Upper lobe of right lung (tissue), 1 donor: ENCODE measurements around the gene DUS2. TPM values are rescaled to one million over a fixed set of nuclear protein-coding genes. Genes with fewer than 3 reads are reported as not detected.

Experiments
- ATAC-seq: fragments of 200-7000 bp; cut with Tn5 transposase; one replicate; pipeline ENCODE4 v1.9.1; 2020; ENCODE audit warnings: mild to moderate bottlenecking, moderate library complexity
- DNase-seq: peaks from one replicate; pipeline ENCODE4 v3.0.0-alpha.2; 2020
- H3K27ac ChIP-seq: fragments of 200-600 bp; one replicate; pipeline ENCODE4 v1.8.0; 2022
- H3K27me3 ChIP-seq: fragments of 200-600 bp; one replicate; pipeline ENCODE4 v1.8.0; 2022; ENCODE audit warnings: mild to moderate bottlenecking
- H3K36me3 ChIP-seq: fragments of 200-600 bp; one replicate; pipeline ENCODE4 v1.8.0; 2022
- H3K4me1 ChIP-seq: fragments of 200-600 bp; one replicate; pipeline ENCODE4 v1.8.0; 2022
- H3K4me3 ChIP-seq: fragments of 200-600 bp; one replicate; pipeline ENCODE4 v1.8.0; 2022; ENCODE audit warnings: mild to moderate bottlenecking
- H3K9me3 ChIP-seq: fragments of 200-600 bp; one replicate; pipeline ENCODE4 v1.8.0; 2022
- intact Hi-C: fragments of 100-400 bp; cut with DNase I; formaldehyde crosslinking; loops from one replicate; pipeline ENCODE4 v1.11.0; 2022
- total RNA-seq: library from RNA; stranded (reverse); fragmentation: NEBNext Ultra II Directional; extraction: Animal tissue kit (Norgen Biotek cat#: 25700); gene quantifications from one replicate; pipeline ENCODE4 v1.2.1, GENCODE V29; 2021
- TF ChIP-seq, protein P1 (sequence below): fragments of 200-600 bp; IDR thresholded peaks from one replicate; pipeline ENCODE4 v1.8.0; 2022; ENCODE audit warnings: antibody characterized with exemption
- donor health status: DM: no; HTN: yes; CAD: no; lungs with severe emphysema.

DUS2 gene
- total RNA-seq, 1 donor from 2014 or later: 11.2 TPM

DNA sequence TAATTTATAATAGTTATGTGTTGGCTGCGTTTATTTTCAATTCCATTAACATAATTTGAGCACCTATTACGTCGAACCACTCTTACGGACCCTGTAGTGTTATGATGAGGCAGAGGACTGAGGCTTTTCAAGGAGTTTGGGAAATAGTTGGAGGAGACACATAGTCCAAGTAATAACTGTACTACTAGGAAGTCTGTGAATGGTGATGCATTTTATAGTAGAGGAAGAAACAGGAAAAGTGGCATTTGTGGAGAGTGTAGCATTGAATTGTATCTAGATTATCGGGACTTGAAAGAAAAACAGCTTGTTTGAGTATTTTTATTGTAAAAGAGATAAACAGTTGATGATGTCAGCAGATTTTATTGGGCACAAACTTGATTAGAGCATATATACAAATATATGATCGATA is 63.8 kb downstream of the DUS2 start:
- TF ChIP-seq, protein P1, sequence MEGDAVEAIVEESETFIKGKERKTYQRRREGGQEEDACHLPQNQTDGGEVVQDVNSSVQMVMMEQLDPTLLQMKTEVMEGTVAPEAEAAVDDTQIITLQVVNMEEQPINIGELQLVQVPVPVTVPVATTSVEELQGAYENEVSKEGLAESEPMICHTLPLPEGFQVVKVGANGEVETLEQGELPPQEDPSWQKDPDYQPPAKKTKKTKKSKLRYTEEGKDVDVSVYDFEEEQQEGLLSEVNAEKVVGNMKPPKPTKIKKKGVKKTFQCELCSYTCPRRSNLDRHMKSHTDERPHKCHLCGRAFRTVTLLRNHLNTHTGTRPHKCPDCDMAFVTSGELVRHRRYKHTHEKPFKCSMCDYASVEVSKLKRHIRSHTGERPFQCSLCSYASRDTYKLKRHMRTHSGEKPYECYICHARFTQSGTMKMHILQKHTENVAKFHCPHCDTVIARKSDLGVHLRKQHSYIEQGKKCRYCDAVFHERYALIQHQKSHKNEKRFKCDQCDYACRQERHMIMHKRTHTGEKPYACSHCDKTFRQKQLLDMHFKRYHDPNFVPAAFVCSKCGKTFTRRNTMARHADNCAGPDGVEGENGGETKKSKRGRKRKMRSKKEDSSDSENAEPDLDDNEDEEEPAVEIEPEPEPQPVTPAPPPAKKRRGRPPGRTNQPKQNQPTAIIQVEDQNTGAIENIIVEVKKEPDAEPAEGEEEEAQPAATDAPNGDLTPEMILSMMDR: no peak
- ATAC-seq: no peak
- Histone ChIP-seq H3K36me3 (no peaks in the 10 kb centered on the region), H3K4me1 (peaks cover 54% of the 10 kb centered on the region), H3K9me3 (no peaks in the 10 kb centered on the region), H3K27ac (peak overlapping the region; percentile 91), H3K4me3 (peak overlapping the region; percentile 81), H3K27me3 (no peaks in the 10 kb centered on the region)
- intact Hi-C loops: loop anchor here (10.0 kb wide), 1 partner anchor 148 kb away; the partner anchor contains the start of gene ESRP2
- DNase-seq: no peak

DNA sequence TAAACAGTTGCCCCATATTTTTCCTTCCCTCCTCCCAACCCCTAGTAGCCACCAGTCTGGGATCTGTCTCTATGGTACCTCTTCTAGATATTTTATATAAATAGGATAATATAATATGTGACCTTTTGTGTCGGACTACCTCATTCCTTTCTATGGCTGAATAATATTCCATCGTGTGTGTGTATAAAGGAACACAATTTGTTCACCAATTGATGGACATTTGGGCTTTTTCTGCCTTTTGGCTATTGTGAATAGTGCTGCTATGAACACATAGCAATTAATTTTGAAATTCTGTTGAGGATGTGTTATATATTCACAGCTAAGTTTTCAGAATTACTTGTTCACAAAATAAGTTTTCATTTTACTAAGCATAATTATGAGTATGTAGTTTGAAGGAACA is 64.6 kb downstream of the DUS2 start:
- ATAC-seq (no peak), DNase-seq (no peak)
- TF ChIP-seq, protein P1: no peak
- Histone ChIP-seq H3K4me1 (peaks cover 52% of the 10 kb centered on the region), H3K4me3 (peak overlapping the region; percentile 81), H3K27ac (peak overlapping the region; percentile 91), H3K27me3 (no peaks in the 10 kb centered on the region), H3K36me3 (no peaks in the 10 kb centered on the region), H3K9me3 (no peaks in the 10 kb centered on the region)
- intact Hi-C loops: loop anchor here (10.0 kb wide), 1 partner anchor 147 kb away; the partner anchor contains the start of gene ESRP2

DNA sequence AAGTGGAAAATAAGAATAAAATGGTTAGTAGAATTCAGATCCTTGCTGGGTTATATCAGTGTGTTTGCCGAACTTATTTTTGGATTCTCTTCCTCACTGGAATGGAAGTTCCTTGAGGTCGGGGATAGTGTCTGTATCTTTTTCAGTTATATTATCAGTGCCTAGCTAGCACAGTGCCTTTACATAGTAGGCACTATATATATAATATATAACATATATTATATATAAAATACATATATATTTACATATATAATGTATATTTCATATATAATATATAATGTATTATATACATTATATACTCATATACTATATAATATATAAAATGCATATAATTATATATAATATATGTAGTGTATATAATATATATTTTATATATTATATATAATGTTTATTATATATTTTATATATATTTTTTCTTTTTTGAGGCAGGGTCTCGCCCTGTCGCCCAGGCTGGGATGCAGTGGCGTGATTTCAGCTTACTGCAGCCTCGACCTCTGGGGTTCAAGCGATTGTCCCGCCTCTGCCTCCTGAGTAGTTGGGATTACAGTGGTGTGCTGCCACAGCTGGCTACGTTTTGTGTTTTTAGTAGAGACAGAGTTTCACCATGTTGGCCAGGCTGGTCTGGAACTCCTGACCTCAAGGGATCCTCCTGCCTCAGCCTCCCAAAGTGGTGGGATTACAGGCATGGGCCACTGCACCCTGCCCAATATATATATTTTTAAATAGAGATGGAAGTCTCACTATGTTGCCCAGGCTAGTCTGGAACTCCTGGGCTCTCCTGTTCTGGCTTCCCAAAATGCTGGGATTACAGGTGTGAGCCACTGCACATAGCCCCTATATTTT is 65.3 kb downstream of the DUS2 start:
- Histone ChIP-seq H3K4me1 (peaks cover 52% of the 10 kb centered on the region), H3K27ac (no peak overlapping the region), H3K27me3 (no peaks in the 10 kb centered on the region), H3K36me3 (no peaks in the 10 kb centered on the region), H3K9me3 (no peaks in the 10 kb centered on the region), H3K4me3 (peak overlapping the region; percentile 81)
- TF ChIP-seq, protein P1: no peak
- intact Hi-C loops: loop anchor here (10.0 kb wide), 1 partner anchor 146 kb away; the partner anchor contains the start of gene ESRP2
- ATAC-seq (no peak), DNase-seq (no peak)

DNA sequence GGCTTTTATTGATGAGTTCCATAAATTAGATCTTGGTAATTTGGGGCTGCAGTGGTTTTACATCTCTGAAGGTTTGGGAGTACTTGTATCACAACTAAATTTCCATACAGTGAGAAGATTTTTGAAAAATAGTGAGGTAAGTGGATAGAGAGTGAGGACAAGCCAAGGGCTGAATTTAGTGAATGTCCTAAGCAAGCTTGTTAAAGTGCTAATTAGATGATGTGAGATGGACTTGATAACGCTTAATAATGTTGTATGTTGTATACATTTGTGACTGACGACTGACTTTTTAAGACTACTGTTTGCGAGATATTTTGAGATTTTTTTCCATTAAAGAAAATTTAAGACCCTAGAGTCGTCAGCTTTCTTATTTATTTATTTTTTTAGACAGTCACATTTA is 66.0 kb downstream of the DUS2 start:
- Histone ChIP-seq H3K4me3 (no peak overlapping the region), H3K27me3 (no peaks in the 10 kb centered on the region), H3K9me3 (no peaks in the 10 kb centered on the region), H3K4me1 (peaks cover 52% of the 10 kb centered on the region), H3K27ac (no peak overlapping the region), H3K36me3 (no peaks in the 10 kb centered on the region)
- ATAC-seq (no peak), DNase-seq (no peak)
- TF ChIP-seq, protein P1: no peak
- intact Hi-C loops: loop anchor here (10.0 kb wide), 1 partner anchor 146 kb away; the partner anchor contains the start of gene ESRP2

DNA sequence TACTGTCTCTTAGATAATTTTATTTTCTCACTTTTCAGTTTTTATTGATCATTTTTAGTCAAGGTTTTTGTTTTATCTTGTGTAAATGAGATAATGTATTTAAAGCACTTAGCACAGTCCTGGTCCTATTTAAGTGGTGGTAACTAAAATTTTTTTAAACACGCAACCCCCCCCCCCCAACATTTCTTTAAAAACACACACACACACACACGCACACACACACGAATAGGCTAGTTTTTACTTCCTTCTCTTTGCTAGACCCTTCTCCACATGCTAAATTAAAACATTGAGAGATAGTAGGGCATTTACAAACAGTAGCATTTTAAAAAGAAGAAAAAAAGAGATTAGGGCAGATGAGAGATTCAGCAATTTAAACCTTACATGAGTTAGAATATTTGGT is 67.0 kb downstream of the DUS2 start:
- H3K27ac ChIP-seq: peak overlapping the region; percentile 19
- intact Hi-C loops: no loop called here
- H3K9me3 ChIP-seq: no peaks in the 10 kb centered on the region
- no peak for DNase-seq
- H3K36me3 ChIP-seq: no peaks in the 10 kb centered on the region
- TF ChIP-seq, protein P1: no peak
- no peak for ATAC-seq
- no peaks in the 10 kb centered on the region for H3K27me3 ChIP-seq
- peaks cover 57% of the 10 kb centered on the region for H3K4me1 ChIP-seq
- peak overlapping the region; percentile 0 for H3K4me3 ChIP-seq
